ENCODE results near the gene SLC28A1.
A peak's percentile ranks its signal among the peaks of the same experiment; 100 is the strongest.

SLC28A1 gene

GRCh38 chr15:84946772-84947489 lies 62.5 kb downstream of the SLC28A1 start:
- DNase-seq, result no peak

DNA sequence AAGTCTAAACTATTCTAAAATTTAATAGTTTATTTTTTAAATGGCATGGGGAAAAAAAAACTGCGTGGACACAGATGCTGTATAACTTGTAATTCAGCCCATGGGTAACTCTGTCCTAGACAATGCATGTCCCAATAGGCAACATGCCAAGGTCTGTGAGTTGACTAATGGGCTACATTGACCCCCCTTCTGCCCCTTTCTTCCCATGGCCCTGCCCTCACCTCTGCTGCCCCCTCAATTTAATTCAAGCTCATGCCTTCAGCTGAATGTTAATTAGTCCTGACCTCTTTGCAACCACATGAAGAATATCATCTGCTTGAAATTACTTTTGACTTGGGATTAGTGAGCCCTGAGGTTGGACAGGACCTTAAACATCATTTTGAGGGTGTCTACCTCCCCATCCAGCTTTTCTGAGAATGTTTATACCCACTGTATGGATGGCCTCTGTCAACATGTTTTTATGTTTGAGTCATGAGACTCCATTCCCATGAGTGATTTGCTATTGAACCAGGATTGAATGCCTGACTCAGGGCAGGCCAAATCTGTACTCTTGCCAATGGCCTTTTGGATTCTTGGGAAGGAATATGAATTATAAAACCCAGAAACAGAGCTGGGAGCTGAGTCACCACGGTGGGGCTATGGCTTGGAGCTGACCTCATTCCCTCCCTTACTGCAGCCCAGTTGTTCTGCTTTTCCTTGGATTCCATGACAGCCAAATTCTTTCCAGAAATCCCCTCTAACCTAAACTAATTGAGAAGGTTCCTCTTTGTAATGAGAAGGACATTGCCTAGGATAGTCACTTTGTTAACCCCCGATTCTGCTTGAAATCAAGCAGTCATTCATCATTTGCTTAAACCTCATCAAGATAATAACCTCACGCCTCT lies 63.7 kb downstream of the SLC28A1 start:
- no peak for DNase-seq

GRCh38 chr15:84949043-84949442 lies 64.6 kb downstream of the SLC28A1 start:
- DNase-seq, result no peak

DNA sequence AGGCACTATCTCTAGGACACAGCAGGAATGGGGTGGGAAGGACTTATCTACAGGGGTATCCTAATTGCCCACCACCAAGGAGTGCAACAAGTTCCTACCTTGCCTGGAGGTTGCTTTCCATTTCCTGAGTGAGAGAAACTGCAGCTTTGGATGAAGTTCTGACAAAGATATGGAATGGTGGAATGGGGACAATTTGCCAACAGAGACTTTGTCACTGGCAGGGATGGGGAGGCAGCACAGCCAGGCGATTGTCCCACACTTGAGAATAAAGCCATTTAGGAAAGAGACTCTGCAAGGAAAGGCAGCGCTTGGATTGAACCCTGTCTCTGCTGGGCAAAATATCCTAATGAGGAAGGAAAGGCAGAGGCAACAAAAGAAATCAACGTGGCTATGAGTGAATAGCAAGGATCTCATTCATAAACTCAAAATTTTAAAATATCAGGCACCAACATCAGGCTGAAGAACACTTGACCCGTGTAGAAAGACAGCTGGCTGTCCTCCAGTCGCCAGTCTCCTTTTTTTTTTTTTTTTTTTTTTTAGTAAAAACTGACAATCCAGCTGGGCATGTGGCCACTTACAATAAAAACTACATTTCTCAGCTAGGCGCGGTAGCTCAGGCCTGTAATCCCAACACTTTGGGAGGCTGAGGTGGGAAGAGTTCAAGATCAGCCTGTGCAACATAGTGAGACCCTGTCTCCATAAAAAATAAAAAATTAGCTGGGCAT lies 65.5 kb downstream of the SLC28A1 start:
- DNase-seq, result no peak

DNA sequence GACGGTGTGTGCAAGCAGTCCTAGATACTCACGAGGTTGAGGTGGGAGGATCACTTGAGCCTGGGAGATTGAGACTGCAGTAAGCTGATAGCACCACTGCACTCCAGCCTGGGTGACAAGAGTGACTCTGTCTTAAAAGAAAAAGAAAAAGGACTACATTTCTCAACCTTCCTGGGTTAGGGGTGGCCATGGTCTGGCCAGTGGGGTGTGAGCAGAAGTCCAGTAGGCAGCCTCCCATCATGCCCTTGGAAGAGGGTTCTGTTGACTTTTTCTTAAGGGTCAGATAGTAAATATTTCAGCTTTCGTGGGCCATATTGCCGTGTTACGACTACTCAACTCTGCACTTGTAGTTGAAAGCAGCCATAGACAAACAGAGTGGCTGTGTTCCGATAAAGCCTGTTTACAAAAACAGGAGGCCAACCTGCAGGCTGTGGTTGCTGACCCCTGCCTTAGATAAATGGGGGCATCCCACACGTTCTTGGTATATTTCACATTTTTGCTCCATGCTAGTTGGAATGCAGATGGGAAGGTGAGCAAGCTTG lies 66.2 kb downstream of the SLC28A1 start:
- no peak for DNase-seq

GRCh38 chr15:84951736-84952135 lies 67.3 kb downstream of the SLC28A1 start:
- no peak for DNase-seq

GRCh38 chr15:84953136-84953535 lies 68.7 kb downstream of the SLC28A1 start:
- DNase-seq, result no peak

GRCh38 chr15:84953726-84954125 lies 69.3 kb downstream of the SLC28A1 start:
- no peak for DNase-seq

- DNase-seq, result peak; percentile 56
These were observed 70.8 kb downstream of the SLC28A1 start for GRCh38 chr15:84955089-84955848.

DNA sequence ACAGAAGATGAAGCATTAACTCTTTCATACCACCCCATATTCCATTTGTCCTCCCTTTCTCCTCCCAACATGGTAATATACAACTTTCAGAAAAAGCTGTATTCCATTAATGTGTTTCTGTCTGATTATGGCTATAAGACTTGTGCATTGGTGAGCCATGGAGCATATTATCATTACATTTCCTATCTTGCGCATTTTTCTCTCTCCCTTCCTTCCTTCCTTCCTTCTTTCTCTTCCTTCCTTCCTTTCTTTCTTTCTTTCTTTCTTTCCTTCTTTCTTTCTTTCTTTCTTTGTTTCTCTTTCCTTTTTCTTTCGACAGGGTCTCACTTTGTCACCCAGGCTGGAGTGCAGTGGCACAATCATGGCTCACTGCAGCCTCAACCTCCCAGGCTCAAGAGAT lies 71.7 kb downstream of the SLC28A1 start:
- no peak for DNase-seq

DNA sequence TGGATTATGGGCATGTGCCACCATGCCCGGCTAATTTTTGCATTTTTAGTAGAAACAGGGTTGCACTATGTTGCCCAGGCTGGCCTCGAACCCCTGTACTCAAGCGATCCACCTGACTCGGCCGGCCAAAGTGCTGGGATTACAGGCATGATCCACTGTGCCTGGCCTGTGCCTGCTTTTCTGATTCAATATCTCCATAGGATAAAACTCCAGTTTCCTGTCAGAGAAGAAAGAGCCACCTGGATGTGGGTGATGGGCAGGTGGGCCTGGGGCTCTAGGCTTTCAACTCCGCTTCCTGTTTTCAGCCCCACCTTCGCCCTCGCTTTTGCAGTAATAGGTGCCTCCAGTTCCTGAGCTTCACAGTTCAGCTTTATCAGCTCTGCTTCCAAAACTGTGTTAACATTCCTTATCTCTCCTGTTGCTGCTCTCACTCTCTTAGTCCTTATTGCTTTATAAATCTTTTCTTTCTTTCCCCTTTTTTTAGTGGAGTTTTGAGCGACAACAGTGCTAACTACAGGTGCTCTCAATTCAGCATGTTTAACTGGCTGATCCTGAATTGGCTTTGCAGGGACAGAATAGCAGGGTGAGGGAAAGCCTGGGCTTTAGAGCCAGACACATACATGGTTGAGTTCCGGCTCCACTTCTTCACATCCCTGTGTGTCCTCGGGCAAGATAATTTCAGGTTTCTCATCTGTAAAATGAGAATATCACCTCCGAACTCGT lies 76.1 kb downstream of the SLC28A1 start:
- DNase-seq, result no peak

- DNase-seq, result no peak
These were observed 76.6 kb downstream of the SLC28A1 start for GRCh38 chr15:84961114-84961452.

GRCh38 chr15:84961707-84962106 lies 77.2 kb downstream of the SLC28A1 start:
- DNase-seq, result no peak

DNA sequence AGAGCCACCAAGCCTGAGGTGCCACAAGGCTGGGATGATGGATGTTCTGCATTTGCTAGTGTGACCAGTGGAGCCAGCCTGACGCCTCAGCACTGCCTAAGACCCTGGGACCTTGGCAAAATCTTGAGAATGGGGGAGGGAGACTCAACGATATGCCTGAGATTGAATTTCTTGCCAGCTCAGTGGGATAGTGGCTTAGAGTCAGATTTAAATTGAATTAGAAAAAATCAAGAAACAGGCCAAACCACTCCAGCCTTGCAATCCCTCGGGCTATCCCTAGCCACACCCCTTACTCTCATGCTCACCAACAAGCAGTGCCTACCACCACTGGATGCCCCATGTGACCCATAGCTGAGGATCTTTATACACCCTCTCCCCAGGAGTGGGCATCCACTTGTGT lies 78.5 kb downstream of the SLC28A1 start:
- DNase-seq, result no peak

DNA sequence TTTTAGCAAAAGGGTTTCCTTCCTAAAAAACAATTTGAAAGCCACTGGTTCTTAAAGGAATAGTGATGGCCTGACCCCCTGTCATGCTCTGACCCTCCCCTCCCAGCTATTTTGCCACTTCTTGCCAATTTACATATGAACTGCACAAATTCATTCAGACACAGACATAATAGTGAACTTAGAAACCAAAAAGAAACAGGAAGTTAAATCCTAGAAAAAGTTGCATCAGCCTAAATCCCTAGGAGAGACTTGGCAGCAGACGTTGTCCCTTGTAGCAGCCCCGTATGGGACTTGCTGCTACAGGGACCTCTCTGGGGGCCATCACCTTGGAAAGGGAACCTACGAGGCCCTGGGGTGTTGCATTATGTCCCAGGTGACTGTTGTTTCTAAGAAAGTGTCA lies 82.9 kb downstream of the SLC28A1 start:
- no peak for DNase-seq

GRCh38 chr15:84968301-84968700 lies 83.8 kb downstream of the SLC28A1 start:
- no peak for DNase-seq

DNA sequence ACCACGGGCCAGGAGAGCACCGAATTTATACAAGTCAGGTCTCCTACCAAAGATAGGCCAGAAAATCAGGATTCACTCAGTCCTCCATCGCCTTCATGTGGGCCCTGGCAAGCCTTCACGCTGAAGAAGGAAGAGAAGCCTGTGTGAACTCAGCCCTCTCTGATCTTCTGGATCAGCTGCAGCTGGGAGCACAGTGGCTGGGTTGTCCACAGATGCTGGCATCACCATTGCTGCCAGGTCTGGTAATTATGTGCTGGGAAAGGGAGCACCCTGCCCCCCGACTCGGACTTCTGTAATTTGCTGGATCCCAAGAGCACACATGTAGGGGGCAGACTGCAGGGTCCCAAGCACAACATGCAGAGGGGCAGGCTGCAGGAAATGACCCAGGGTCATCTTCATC lies 84.8 kb downstream of the SLC28A1 start:
- no peak for DNase-seq

GRCh38 chr15:84970843-84971242 lies 86.4 kb downstream of the SLC28A1 start:
- no peak for DNase-seq

- DNase-seq, result no peak
These were observed 89.3 kb downstream of the SLC28A1 start for GRCh38 chr15:84973492-84974460.

GRCh38 chr15:84975871-84976351 lies 91.4 kb downstream of the SLC28A1 start:
- no peak for DNase-seq

All from activated T-cell treated with anti-CD3 and anti-CD28 coated beads, Interleukin-2, amount 50 U/mL, for 1 hour (primary cell).